GM12801 (cell line): Measurements from ENCODE around the gene KRTAP6-1.

Experiments
- CTCF ChIP-seq: IDR thresholded peaks from one replicate; pipeline ENCODE4 v1.5.1; 2011; ENCODE audit warnings: control low read depth; ENCODE audit not compliant: insufficient read length; ENCODE audit errors: extremely low read depth

KRTAP6-1 gene

DNA sequence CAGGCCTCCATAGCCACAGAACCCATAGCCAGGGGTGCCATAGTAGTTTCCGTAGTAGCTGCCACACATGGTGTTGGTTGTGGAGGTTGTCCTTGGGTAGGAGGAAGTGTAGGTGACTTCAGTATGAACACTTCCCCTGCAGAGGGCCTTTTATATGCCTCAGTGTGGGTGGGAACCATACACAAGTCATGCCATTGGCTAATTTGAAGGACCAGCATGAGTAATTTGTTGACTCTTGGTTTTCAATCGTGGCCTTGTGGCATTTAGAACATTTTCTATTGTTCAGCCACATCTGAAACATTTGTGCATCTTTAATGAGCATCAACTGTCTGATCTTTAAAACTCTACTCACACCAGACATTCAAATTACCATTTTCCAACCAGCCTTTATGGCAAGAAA is at the start of gene KRTAP6-1:
KRTAP6-1 (minus strand) TSS at position 95 of the 400 bp plus-strand sequence; CDS start at position 69, 26 bp downstream.
- TF ChIP-seq CTCF, result no peak

- TF ChIP-seq CTCF, result no peak
These were observed 39.2 kb upstream of the KRTAP6-1 start for GRCh38 chr21:30652891-30653290.

DNA sequence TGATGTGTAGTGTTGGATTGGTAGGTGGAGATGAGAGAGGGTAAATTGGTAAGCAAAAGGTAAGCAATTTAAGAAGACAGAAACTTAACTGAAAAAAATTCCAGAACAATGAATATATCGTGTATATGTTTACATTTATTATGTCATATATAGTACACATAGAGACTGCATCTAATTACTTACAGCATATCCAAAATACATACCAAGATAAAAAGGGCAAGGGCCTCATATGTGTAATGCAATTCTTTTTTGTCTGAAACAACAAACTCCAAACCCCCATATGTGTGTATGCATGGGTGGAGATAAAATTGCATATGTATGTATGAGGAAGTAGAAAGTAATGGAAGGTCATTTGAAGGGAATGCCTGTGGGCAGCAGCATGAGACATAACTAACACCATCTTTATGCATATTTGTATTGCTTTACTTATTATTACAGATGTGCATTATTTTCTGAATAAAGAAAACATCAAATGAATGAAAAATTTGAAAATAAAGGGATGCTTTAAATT is 33.2 kb upstream of the KRTAP6-1 start:
- no peak for TF ChIP-seq CTCF

DNA sequence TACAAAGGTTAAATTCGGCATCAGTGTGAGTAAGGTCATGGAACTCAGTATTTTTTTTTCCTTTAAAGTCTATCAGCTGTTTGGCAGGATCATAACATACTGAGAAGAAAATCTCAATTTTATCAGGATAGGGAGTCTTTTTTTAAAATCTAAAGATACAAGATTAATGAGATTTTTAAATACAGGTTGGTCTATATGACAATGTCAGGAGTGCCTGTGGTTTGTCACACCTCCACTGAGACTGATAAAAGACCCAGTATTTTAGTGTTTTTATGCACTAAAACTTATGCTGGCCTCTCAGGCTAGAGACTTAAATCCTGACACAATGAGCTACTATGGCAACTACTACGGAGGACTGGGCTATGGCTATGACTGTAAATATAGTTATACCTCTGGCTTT is 28.8 kb upstream of the KRTAP6-1 start, which contains the start of gene KRTAP20-3:
KRTAP20-3 (plus strand) TSS at position 301 of the 400 bp plus-strand sequence.
- no peak for TF ChIP-seq CTCF

DNA sequence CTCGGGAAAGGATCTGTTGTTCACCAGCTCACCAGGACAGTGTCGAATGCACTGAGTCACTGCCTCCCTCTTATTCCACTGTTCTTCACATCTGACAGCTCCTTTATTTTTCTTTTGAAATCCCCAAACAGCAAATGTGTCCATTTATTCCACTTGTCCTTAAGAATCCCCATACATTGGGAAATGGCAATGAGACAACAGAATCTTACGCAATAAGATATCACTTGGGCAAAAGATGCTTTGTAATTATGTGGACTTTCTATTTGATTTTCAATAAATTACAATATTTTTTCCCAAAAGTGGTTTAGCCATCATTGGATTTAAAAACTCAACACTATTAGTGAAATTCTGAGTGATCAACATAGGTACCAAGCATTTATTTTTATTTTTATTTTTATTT is 25.0 kb upstream of the KRTAP6-1 start:
- no peak for TF ChIP-seq CTCF

- no peak for TF ChIP-seq CTCF
These were observed 21.2 kb upstream of the KRTAP6-1 start, which contains the start of gene KRTAP20-2 for GRCh38 chr21:30634906-30635305. Gene KRTAP20-2 (plus strand): TSS chr21:30635206. CDS start chr21:30635264, 58 bp downstream.

GRCh38 chr21:30629200-30629599 is 15.5 kb upstream of the KRTAP6-1 start:
- TF ChIP-seq CTCF, result no peak
